ENCODE data around the gene MAB21L4. TPM values are rescaled to one million over a fixed set of nuclear protein-coding genes. Genes with fewer than 3 reads are reported as not detected.

Gene MAB21L4
- total RNA-seq, 4 donors from 2014 or later, result not detected

DNA sequence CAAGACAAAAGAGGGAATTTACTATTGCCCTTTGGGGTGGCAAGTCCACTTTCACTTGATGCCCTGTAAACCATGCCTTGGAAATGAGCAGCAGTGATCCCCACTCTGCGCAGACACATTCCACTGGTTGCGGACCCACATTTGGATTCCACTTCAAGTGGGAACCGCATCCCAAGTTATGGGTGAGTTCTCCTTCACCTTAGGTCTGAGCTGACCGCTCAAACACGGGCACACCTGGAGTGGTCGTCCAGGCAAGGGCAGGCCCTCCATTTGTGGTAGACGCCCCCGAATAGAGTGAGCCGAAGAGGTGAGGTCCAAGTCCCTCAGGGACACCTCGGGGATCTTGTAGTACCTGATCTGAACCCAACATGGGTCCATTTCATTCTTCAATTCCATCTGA, 37.1 kb downstream of the MAB21L4 start:
- Histone ChIP-seq H3K4me1 (no peaks in the 10 kb centered on the region), H3K27ac (no peak overlapping the region), H3K27me3 (no peaks in the 10 kb centered on the region), H3K9me3 (no peaks in the 10 kb centered on the region), H3K4me3 (no peak overlapping the region), H3K36me3 (no peaks in the 10 kb centered on the region)
- TF ChIP-seq, protein P1, sequence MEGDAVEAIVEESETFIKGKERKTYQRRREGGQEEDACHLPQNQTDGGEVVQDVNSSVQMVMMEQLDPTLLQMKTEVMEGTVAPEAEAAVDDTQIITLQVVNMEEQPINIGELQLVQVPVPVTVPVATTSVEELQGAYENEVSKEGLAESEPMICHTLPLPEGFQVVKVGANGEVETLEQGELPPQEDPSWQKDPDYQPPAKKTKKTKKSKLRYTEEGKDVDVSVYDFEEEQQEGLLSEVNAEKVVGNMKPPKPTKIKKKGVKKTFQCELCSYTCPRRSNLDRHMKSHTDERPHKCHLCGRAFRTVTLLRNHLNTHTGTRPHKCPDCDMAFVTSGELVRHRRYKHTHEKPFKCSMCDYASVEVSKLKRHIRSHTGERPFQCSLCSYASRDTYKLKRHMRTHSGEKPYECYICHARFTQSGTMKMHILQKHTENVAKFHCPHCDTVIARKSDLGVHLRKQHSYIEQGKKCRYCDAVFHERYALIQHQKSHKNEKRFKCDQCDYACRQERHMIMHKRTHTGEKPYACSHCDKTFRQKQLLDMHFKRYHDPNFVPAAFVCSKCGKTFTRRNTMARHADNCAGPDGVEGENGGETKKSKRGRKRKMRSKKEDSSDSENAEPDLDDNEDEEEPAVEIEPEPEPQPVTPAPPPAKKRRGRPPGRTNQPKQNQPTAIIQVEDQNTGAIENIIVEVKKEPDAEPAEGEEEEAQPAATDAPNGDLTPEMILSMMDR (IDR thresholded peaks at IDR 0.05 in 4 of 5, conservative IDR thresholded peaks at IDR 0.05 in 1 of 5), result no peak
- no peak for TF ChIP-seq POLR2A (IDR thresholded peaks at IDR 0.05)
- in situ Hi-C loops (cut with MboI; ENCODE audit: low sequenced_read_pairs in 4 of 4) (no loop called here), intact Hi-C loops (cut with DNase I; ENCODE audit: low total_unique reads) (no loop called here)
- ATAC-seq (no peak), DNase-seq (no peak)

DNA sequence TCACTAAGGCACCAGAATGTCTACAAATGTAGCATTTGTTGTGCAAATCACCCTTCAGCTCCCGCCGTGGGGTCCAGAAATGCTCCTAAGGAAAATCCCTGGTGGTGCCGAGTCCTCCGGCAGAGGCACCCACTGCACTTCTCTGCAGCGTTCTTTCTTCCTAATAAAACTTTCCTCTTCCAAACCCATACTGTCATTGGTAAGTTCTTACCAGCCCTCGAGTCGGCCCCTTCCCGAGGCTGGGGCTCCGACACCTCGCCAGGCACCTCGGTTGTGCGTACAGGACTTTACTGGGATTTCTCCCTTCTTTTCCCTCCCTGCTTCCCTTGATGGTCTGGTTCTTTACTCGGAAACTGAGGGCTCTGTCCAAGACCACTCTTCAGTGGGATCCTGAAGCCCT, 37.6 kb downstream of the MAB21L4 start:
- Histone ChIP-seq H3K4me1 (no peaks in the 10 kb centered on the region), H3K27ac (no peak overlapping the region), H3K9me3 (no peaks in the 10 kb centered on the region), H3K27me3 (no peaks in the 10 kb centered on the region), H3K4me3 (no peak overlapping the region), H3K36me3 (no peaks in the 10 kb centered on the region)
- ATAC-seq (no peak), DNase-seq (no peak)
- no peak for TF ChIP-seq POLR2A (IDR thresholded peaks at IDR 0.05)
- TF ChIP-seq, protein P1 (IDR thresholded peaks at IDR 0.05 in 4 of 5, conservative IDR thresholded peaks at IDR 0.05 in 1 of 5), result no peak
- intact Hi-C loops (cut with DNase I; ENCODE audit: low total_unique reads) (no loop called here), in situ Hi-C loops (cut with MboI; ENCODE audit: low sequenced_read_pairs in 4 of 4) (no loop called here)

DNA sequence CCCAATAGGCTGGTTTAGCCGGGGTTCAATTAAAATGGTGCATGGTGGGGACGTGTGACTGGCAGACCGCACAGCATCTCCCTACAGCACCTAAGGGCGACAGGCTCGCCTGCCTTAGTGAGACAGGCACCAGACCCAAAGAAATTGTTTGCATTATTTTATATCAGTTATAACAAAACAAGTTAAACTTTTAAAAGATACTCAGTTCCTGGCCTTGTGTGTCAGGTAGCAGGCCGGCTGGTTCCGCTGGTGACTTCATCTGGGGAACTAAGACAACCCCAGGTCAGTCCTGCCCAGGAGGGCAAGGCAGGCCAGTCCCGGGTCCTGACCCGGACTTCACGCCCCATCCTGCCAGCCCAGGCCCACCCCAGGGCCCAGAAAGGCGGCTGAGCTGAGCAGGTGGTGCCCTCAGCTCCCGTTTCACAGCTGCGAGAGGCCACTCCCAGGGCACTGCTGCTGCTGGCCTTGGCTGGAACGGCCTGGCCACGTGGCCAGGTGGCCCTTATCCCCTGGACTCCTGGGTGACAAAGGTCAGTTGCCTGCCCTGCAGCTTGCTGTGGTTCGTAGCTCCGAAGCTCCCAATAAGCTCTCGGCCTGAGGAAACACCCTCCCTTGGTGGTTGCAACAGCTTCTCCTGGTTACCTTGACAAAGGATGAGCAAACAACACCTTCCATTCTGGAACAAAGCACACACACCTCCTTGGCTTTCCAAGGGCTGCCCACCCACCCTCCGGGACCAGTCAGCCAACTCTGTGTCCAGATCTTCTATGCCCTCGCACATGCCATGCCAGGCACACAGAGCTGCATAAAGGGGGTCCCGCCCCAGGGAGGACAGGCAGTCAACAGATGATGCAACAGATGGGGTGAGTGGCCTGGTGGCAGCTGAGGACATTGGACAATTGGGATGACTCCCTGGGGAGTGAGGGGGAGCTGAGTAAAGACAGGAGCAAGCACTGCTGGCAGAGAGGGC, 38.6 kb downstream of the MAB21L4 start:
- no peaks in the 10 kb centered on the region for H3K9me3 ChIP-seq
- TF ChIP-seq POLR2A (IDR thresholded peaks at IDR 0.05), result no peak
- TF ChIP-seq, protein P1 (IDR thresholded peaks at IDR 0.05 in 4 of 5, conservative IDR thresholded peaks at IDR 0.05 in 1 of 5), result no peak
- intact Hi-C loops (cut with DNase I; ENCODE audit: low total_unique reads) (no loop called here), in situ Hi-C loops (cut with MboI; ENCODE audit: low sequenced_read_pairs in 4 of 4) (no loop called here)
- ATAC-seq, result no peak
- no peak overlapping the region for H3K27ac ChIP-seq
- no peaks in the 10 kb centered on the region for H3K27me3 ChIP-seq
- H3K4me3 ChIP-seq, result no peak overlapping the region
- DNase-seq, result no peak
- H3K36me3 ChIP-seq, result no peaks in the 10 kb centered on the region
- no peaks in the 10 kb centered on the region for H3K4me1 ChIP-seq

DNA sequence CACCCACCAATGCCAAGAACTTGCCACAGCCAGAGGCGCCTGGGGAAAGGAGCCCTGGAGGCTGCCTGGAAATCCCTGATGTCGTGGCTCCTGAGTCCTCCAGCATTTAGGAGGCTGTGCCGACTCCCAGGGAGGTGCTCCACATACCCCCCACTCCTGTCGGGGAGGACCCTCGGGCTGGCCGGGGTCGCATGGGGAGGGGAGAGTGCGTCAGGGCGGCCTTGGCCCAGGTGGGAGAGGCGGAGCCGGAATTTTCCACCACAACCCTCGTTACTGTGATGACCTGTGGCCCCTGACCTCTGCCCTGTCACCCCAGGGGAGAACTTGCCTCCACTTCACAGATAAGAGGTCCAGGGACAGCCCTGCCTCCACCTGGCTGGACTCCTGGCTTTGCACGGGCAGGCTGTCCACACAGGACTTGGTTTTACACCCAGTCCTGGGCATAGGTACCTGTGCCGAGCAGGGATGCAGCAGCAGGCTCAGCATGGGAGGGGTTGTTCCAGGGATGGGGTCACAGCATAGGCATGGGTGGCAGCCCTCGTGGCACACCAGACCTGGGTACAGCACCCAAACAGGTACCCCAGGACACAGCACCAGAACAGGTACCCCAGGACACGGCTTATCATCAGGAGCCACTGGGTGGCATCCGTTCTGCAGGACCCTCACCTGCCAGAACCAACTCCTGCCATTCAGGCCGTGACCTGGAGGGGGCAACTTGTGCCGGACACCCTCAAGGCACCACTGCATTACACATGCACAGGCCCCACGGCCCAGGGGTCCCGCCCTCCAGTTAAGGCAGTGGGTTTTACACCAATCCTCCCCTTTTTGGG, 39.6 kb downstream of the MAB21L4 start:
- no peaks in the 10 kb centered on the region for H3K4me1 ChIP-seq
- H3K4me3 ChIP-seq, result no peak overlapping the region
- H3K27me3 ChIP-seq, result no peaks in the 10 kb centered on the region
- no peak for TF ChIP-seq POLR2A (IDR thresholded peaks at IDR 0.05)
- TF ChIP-seq, protein P1 (IDR thresholded peaks at IDR 0.05 in 4 of 5, conservative IDR thresholded peaks at IDR 0.05 in 1 of 5), result no peak
- intact Hi-C loops (cut with DNase I; ENCODE audit: low total_unique reads), result no loop called here
- DNase-seq (no peak), ATAC-seq (no peak)
- no peaks in the 10 kb centered on the region for H3K36me3 ChIP-seq
- no peaks in the 10 kb centered on the region for H3K9me3 ChIP-seq
- in situ Hi-C loops (cut with MboI; ENCODE audit: low sequenced_read_pairs in 4 of 4), result no loop called here
- H3K27ac ChIP-seq, result no peak overlapping the region

Data from gastrocnemius medialis (tissue), 4 donors.